Testis (tissue), 3 donors: Measurements from ENCODE around the gene RBM43. TPM values are rescaled to one million over a fixed set of nuclear protein-coding genes. Genes with fewer than 3 reads are reported as not detected.

ENCODE experiments used
- DNase-seq: peaks from one replicate; pipeline ENCODE4 v3.0.0-alpha.2; 2019
- H3K27ac ChIP-seq, 2 donors: fragments of 200-600 bp; sonication (generic); one replicate each; pipeline ENCODE4 v1.5.1; 2019
- H3K27me3 ChIP-seq: fragments of 200-600 bp; sonication (generic); one replicate; pipeline ENCODE4 v1.5.1; 2019
- H3K36me3 ChIP-seq: fragments of 200-600 bp; sonication (generic); one replicate; pipeline ENCODE4 v1.5.1; 2017; ENCODE audit warnings: low read depth; ENCODE audit errors: missing control alignments
- H3K4me1 ChIP-seq: fragments of 200-600 bp; sonication (generic); one replicate; pipeline ENCODE4 v1.5.1; 2019
- H3K4me3 ChIP-seq, 2 donors: fragments of 200-600 bp; sonication (generic); one replicate each; pipeline ENCODE4 v1.5.1; 2017 to 2019
- H3K9me3 ChIP-seq: fragments of 200-600 bp; sonication (generic); one replicate; pipeline ENCODE4 v1.5.1; 2017
- POLR2A ChIP-seq: fragments of 450-650 bp; IDR thresholded peaks from one replicate; pipeline ENCODE4 v1.6.1; 2017; ENCODE audit warnings: antibody characterized with exemption, mild to moderate bottlenecking, moderate library complexity
- WGBS, 2 donors: methylation state at CpG; one replicate each; pipeline ENCODE4 v1.1.5; 2018; 5-methylcytosine and 5-hydroxymethylcytosine counted together
- intact Hi-C: fragments of 100-400 bp; cut with DNase I; formaldehyde crosslinking; loops from one replicate; pipeline ENCODE4 v1.15.1; 2023; ENCODE audit warnings: low total_unique reads
- polyA plus RNA-seq: library from polyadenylated mRNA; stranded (reverse); fragments of 350-450 nt; fragmentation: Illumina TruSeq; extraction: RNeasy Lipid Tissue Mini Kit (QIAGEN cat#74804); gene quantifications from one replicate; pipeline ENCODE4 v1.2.3, GENCODE V29; 2014; ENCODE audit warnings: low read depth, low replicate concordance; ENCODE audit not compliant: insufficient read depth
- total RNA-seq, 2 donors: library from RNA; depleted of rRNA; stranded (reverse); fragments of >200 nt; gene quantifications; one replicate each; pipeline ENCODE4 v1.2.3, GENCODE V29; 2016
- TF ChIP-seq, protein P1 (sequence below), 3 experiments: fragments of 450-650 bp in 2 of 3; fragments of 200-600 bp in 1 of 3; sonication (generic) in 1 of 3; IDR thresholded peaks; one replicate each; pipeline ENCODE4 v1.5.1; 2016 to 2019; ENCODE audit warnings: antibody characterized with exemption in 3 of 3, mild to moderate bottlenecking in 2 of 3, moderate library complexity in 1 of 3

Gene RBM43
- total and polyA plus RNA-seq, 3 donors from 2014 or later: 6.9 to 8.6 (median 7.1) TPM

DNA sequence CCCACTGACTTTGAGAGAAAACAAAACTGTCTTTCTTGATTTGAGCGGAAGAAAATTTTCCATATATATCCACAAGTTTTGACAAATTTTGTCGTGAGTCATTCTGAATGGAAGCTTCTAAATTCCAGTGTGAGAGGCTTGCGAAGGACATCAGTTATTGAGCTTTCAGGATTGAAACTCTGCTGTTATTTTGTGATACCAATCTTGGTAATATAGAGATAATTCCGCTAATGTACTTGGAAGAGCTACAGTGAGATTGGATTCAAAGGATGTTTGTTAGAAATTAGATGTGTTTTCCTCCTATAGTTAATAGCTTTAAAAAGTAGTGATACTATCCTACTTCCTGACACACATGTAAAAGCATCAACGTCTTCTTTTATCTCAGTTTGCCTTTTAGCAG, 61.4 kb downstream of the RBM43 start:
- Histone ChIP-seq H3K9me3 (no peaks in the 10 kb centered on the region), H3K4me1 (no peaks in the 10 kb centered on the region), H3K27ac (no peak overlapping the region), H3K36me3 (no peaks in the 10 kb centered on the region), H3K4me3 (no peak overlapping the region), H3K27me3 (no peaks in the 10 kb centered on the region)
- DNase-seq: no peak
- intact Hi-C loops: no loop called here
- 71 to 74% methylated on average over 5 of the region's 5 CpGs for WGBS, 2 donors
- TF ChIP-seq, protein P1, sequence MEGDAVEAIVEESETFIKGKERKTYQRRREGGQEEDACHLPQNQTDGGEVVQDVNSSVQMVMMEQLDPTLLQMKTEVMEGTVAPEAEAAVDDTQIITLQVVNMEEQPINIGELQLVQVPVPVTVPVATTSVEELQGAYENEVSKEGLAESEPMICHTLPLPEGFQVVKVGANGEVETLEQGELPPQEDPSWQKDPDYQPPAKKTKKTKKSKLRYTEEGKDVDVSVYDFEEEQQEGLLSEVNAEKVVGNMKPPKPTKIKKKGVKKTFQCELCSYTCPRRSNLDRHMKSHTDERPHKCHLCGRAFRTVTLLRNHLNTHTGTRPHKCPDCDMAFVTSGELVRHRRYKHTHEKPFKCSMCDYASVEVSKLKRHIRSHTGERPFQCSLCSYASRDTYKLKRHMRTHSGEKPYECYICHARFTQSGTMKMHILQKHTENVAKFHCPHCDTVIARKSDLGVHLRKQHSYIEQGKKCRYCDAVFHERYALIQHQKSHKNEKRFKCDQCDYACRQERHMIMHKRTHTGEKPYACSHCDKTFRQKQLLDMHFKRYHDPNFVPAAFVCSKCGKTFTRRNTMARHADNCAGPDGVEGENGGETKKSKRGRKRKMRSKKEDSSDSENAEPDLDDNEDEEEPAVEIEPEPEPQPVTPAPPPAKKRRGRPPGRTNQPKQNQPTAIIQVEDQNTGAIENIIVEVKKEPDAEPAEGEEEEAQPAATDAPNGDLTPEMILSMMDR (IDR thresholded peaks at IDR 0.05): no peak
- TF ChIP-seq POLR2A: no peak

DNA sequence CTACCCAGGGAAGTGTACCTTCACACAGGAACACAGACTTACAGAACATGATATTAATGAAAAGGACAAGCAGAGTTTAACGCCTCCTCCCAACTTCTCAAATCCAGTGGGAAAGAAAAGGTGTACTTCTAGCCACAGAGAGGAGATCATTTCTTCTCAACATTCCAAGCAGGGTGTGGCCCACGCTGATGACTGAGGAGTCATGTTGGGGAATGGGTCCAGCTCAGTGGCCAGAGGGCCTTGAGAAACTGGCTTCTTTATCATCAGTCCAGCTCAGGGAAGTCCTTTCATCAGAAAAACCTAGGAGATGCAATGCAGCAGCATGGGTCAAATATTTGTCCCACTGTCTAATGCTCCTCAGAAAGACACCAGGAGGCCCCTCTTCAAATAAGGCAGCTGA, 63.0 kb downstream of the RBM43 start:
- Histone ChIP-seq H3K36me3 (no peaks in the 10 kb centered on the region), H3K27me3 (no peaks in the 10 kb centered on the region), H3K9me3 (no peaks in the 10 kb centered on the region), H3K4me1 (no peaks in the 10 kb centered on the region), H3K4me3 (no peak overlapping the region), H3K27ac (no peak overlapping the region)
- no peak for DNase-seq
- WGBS, 2 donors: 94 to 97% methylated on average over 2 of the region's 2 CpGs
- intact Hi-C loops: no loop called here
- TF ChIP-seq POLR2A: no peak

Other genes with a start within 250 kb of the RBM43 start
- gene NMI, start 27.8 kb upstream of the RBM43 start, total RNA-seq: 10 to 100 TPM in 1 of 2 donors, 1 to 10 TPM in 1; 6.4 to 11.2 TPM
- 8.9 TPM for gene NMI, start 27.8 kb upstream of the RBM43 start, polyA plus RNA-seq
- 1 to 10 TPM; 3.3 to 9.4 TPM for gene TNFAIP6, start 95.7 kb upstream of the RBM43 start, total RNA-seq
- gene TNFAIP6, start 95.7 kb upstream of the RBM43 start, polyA plus RNA-seq: 26.1 TPM
- 10 to 100 TPM; 66.3 to 81.7 TPM for gene RIF1, start 148.0 kb upstream of the RBM43 start, total RNA-seq
- 10.6 TPM for gene RIF1, start 148.0 kb upstream of the RBM43 start, polyA plus RNA-seq